ENCODE data around the gene ACOXL.

ACOXL gene

GRCh38 chr2:110978148-110978547 lies 245.8 kb downstream of the ACOXL start:
- no peak for DNase-seq (ENCODE audit: low read depth)

GRCh38 chr2:110978756-110979470 lies 246.5 kb downstream of the ACOXL start:
- DNase-seq (ENCODE audit: low read depth) = no peak

- no peak for DNase-seq (ENCODE audit: low read depth)
Observed at GRCh38 chr2:110979471-110980338, 247.3 kb downstream of the ACOXL start.

- DNase-seq (ENCODE audit: low read depth) = no peak
Observed at GRCh38 chr2:110980339-110981062, 248.1 kb downstream of the ACOXL start.

GRCh38 chr2:110983133-110983532 lies 250.8 kb downstream of the ACOXL start:
- DNase-seq (ENCODE audit: low read depth) = no peak

DNA sequence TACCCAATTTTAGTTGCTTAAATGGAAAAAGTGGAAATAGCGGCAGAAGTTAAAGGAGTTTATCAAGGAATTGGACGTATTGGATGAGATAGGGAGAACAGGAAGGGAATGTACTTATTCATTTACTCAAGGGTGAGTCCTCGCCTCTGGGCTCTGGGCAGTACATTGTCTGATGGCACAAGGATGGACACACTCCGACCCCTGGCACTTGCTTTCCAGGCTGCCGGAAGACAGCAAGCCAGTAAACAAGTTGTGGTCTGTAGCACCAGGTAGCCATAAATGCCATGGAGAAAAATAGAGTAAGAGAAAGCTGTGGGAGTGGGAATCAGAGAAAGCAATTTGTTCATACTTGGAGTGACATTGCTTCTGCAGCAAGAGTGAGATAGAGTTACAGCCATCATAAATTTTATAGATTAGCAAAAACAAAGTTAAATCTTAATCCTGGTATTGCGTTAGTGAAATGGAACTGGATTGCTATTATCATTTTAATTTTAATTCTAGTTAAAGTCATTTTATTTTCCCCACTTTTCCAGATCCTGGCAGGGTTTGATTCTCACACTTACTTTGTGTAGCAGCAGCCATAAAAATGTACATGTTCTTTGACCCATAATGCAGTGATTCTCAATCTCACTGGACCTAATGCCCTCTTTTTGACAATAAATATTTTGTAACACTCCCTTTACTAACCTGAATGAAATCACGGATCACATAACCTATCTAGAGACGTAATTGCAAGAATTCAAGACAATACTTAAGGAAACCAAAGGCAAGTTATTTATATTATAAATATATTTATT lies 252.5 kb downstream of the ACOXL start:
- no peak for DNase-seq (ENCODE audit: low read depth)

DNA sequence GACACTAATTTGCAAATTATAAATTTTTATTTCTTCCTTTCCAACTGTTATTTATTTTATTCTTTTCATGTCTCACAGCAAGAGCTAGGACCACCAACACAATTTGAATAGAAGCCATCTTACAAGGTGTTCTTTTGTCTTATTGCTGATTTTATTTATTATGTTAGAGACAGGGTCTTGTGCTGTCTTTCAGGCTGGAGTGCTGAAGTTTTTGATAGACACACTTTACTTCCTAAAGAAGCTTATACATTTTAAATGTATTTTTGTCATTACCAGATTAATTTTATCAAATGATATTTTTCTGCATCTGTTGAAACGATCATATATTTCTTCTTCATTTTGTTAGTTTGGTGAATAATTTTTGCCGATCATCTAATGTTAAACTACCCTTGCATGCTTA lies 258.1 kb downstream of the ACOXL start:
- no peak for DNase-seq (ENCODE audit: low read depth)

GRCh38 chr2:110991911-110992310 lies 259.5 kb downstream of the ACOXL start:
- no peak for DNase-seq (ENCODE audit: low read depth)

- DNase-seq (ENCODE audit: low read depth) = no peak
Observed at GRCh38 chr2:110992886-110993285, 260.5 kb downstream of the ACOXL start.

DNA sequence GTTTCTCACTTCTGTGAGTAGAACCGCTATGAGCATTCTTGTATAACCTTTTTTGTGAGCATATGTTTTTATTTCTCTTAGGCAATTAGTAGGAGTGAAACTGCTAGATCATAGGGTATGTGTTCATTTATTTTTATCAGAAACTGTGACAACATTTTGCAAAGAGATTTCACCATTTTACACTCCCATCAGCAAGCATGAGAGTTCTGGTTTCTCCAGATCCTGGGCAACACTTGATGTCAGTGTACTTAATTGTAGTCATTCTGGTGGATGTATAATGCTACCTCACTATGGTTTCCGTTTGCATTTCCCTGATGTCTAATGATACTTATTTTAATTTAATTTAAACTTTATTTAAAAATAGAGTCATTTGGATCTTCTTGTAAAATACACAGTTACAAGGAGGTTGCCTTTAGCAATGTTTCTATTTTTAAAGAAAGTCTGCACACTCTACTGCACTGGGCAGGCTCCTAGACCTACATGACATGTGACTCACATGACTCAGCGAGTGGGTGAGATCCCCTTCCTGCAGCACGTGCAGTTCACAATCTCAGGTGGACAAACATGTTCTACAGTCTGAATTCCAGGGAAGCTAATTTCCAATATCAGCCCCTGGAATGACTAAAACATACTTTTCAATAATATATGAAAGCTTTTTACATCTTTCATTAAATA lies 261.3 kb downstream of the ACOXL start:
- no peak for DNase-seq (ENCODE audit: low read depth)

DNA sequence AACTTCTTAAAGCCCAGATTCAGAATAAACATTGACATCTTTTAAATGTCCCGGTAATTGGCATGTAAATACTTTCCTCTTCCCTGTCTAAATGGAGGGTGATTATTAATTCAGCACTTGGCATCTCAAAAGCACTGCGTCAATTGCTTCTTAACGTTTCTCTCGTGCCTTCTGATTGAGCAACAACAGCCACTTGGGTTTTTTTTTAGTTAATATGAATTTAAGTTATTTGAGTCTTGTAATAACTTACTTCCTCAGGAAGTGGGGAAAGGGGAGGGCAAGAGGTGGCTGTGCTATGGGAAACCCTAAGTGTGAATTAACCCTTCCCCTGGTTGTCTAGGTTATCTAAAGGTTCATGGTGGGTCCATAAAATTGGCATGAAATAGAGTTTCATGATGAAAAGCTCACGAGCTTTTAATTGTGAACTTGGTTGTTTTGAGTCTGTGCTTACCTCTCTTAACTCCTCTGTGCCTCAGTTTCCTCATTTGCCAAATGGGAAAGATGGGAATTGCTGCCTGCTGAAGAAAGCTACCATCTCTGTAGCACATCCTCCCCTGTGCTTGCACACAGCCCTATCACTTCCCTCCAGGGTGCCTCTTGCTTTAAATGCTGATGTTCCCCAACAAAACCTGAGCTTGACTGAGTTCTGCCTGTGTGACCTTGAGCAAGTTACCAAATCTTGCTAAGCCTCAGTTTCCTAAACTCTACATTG lies 262.0 kb downstream of the ACOXL start:
- no peak for DNase-seq (ENCODE audit: low read depth)

GRCh38 chr2:110995911-110996310 lies 263.5 kb downstream of the ACOXL start:
- DNase-seq (ENCODE audit: low read depth) = no peak

DNA sequence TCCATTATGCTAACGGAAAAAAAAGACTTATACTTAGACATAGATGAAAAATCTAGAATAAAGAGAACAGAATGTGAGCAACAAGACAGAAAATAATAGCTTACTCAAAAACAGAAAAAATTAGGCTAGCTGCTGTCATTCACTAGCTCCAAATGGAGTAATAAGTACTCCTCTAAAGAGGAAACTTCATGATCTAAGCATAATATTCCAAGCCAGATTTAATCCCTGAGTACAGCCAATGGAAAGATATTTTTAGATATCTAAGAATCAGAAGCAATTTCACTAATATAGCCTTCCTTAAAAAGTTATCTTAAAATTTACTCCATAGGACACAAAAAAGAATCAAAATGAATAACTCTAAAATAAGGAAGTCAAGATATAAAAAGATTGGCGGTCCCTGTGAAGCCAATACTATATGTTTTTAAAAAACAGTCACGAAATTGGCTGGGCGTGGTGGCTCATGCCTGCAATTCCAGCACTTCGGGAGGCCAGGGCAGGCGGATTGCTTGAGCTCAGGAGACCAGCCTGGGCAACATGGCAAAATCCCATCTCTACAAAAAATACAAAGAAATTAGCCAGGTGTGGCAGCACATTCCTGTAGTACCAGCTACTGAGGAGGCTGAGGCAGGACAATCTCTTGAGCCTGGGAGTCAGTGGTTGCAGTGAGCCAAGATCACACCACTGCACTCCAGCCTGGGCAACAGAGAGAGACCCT lies 265.1 kb downstream of the ACOXL start:
- no peak for DNase-seq (ENCODE audit: low read depth)

DNA sequence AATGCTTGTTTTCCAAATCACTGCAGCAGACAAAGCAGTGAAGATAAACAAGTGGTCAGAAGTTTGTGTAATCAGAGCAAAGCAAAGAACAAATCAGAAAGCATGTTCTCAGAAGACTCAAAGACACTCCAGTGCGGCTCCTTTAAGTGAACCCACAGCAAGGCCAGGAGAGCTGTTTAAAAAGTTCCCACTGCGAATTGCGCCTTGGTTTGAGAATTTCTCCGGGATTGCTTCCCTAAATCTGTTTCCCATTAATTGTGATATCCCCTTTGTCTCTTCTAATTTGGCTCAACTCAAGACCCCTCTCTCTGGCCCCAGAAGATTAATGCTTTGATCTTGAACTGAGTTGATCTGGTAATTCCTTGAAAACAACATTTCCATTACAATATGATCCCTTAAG lies 265.9 kb downstream of the ACOXL start:
- DNase-seq (ENCODE audit: low read depth) = no peak

GRCh38 chr2:110999626-111000025 lies 267.3 kb downstream of the ACOXL start:
- no peak for DNase-seq (ENCODE audit: low read depth)

- DNase-seq (ENCODE audit: low read depth) = no peak
Observed at GRCh38 chr2:111005307-111005706, 272.9 kb downstream of the ACOXL start.

DNA sequence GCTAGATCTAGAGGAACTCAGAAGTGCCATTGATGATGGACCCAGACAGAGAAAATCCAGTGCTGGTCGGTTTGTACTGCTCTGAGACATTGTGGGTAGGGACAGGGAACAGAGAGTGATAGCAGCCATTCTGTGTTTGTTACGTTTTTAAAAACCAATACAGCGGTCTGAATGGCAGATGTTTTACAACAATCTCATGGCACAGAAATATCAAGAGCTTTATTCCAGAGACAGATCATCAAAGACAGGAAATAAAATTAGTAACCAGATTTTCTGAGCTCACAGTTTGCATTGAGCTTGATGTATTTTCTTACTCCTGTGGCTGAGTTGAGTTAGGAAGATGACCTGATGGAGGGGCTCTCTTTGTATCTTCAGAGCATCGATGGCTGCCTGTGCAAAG lies 273.4 kb downstream of the ACOXL start:
- DNase-seq (ENCODE audit: low read depth) = no peak

DNA sequence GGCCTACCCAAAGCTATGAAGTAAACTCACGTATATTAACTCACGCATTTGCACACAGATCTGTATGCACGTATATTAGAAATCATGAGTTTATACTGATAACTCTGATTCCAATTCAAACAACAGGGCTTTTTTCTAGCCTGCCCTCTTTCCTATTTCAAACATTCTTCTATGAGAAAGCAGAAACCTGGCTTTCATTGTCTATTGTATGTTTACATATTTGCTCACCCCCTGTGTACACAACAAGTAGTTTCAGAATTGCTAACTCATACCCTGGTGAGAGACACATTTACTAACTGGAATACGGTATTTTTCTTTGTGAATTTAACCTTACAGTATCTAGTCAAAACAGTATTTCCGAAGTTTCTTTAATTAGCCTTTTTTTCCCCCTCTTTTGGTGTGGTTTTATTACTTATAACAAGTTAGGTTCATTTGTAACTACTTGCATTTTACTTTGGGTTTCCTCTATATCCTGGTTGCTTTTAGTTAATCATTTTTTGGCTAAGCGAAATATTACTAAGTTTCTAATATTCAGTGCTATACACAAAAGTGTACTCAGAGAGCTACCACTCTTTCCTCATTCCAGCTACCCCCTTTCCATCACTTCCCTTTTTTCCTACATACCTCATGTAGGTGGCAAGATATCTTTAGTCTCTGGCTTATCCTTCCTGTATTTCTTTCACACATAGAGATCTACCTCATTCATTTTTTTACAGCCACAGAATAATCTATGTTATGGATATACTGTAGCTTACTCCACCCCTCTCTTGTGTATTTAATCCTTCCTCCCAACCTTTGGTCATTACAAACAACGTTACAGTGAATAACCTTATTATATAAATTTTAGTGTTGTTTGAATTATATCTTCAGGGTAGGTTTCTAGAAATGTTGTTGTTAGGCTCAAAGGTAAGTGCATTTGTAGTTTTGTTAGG lies 275.6 kb downstream of the ACOXL start:
- no peak for DNase-seq (ENCODE audit: low read depth)

DNA sequence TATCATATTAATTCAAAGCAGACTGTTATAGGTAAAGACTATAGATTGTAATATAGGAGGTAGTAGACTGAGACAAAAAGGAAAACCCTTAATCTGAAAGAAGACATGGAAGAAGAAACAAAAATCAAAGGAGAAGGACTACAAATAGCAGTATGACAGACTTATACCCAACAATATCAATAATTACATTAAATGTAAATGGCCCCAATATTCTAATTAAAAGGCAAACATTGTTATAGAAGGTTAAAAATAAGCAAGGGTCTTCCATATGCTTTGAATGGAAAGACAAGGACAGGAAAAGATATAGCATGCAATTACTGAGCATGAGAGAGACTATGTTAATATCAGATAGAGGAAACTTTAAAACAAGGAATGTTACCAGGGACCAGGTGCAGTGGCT lies 278.8 kb downstream of the ACOXL start:
- DNase-seq (ENCODE audit: low read depth) = no peak

All from stimulated activated CD8-positive, alpha-beta memory T cell treated with anti-CD3 and anti-CD28 coated beads, Interleukin-12 subunit alpha, Interleukin-12 subunit beta, amount 100 ng/mL, for 4 hours (primary cell).